Cardiac muscle cell (in vitro differentiated cells and primary cell): Measurements from ENCODE around the gene AGAP3. TPM values are rescaled to one million over a fixed set of nuclear protein-coding genes. Genes with fewer than 3 reads are reported as not detected.

Source experiments
- DNase-seq, 2 donors: peaks; one replicate each; pipeline versions ENCODE4 v3.0.0 to v3.0.0-alpha.2; 2010 to 2017; ENCODE audit warnings: low read depth in 1 of 2, low spot score in 1 of 2
- H3K27ac ChIP-seq: fragments of 200-600 bp; sonication (generic); 2 replicates; pipeline ENCODE4 v1.5.1; 2016
- H3K27me3 ChIP-seq: fragments of 200-600 bp; sonication (generic); 2 replicates; pipeline ENCODE4 v1.6.0; 2016; ENCODE audit warnings: control low read depth
- H3K36me3 ChIP-seq: fragments of 200-600 bp; sonication (generic); 2 replicates; pipeline ENCODE4 v1.5.1; 2016; ENCODE audit warnings: control low read depth
- H3K4me1 ChIP-seq: fragments of 200-600 bp; sonication (generic); 2 replicates; pipeline ENCODE4 v1.8.1; 2017; ENCODE audit warnings: low read depth, mild to moderate bottlenecking, mixed run types
- H3K4me3 ChIP-seq: fragments of 200-600 bp; sonication (generic); 2 replicates; pipeline ENCODE4 v1.5.1; 2016; ENCODE audit warnings: mild to moderate bottlenecking
- H3K9me3 ChIP-seq: fragments of 200-600 bp; sonication (generic); 2 replicates; pipeline ENCODE4 v1.5.1; 2017; ENCODE audit warnings: low read depth, mild to moderate bottlenecking, control low read depth
- polyA plus RNA-seq: library from polyadenylated mRNA; unstranded; fragments of >200 nt; fragmentation: Nextera tagmentation; extraction: Ambion mirVana; gene quantifications from 2 replicates; pipeline ENCODE4 v1.2.1, GENCODE V29; 2016
- total RNA-seq: library from RNA; depleted of rRNA; stranded (reverse); fragments of >200 nt; gene quantifications from 2 replicates; pipeline ENCODE4 v1.2.3, GENCODE V29; 2016
- TF ChIP-seq, protein P1 (sequence below): IDR thresholded peaks from 2 replicates; pipeline ENCODE4 v1.5.1; 2012; ENCODE audit warnings: low read depth, mild to moderate bottlenecking, low read length

Gene AGAP3
- total and polyA plus RNA-seq, 2 experiments from 2014 or later: 106 to 115 TPM

- H3K27me3 ChIP-seq: no peaks in the 10 kb centered on the region
- TF ChIP-seq, protein P1, sequence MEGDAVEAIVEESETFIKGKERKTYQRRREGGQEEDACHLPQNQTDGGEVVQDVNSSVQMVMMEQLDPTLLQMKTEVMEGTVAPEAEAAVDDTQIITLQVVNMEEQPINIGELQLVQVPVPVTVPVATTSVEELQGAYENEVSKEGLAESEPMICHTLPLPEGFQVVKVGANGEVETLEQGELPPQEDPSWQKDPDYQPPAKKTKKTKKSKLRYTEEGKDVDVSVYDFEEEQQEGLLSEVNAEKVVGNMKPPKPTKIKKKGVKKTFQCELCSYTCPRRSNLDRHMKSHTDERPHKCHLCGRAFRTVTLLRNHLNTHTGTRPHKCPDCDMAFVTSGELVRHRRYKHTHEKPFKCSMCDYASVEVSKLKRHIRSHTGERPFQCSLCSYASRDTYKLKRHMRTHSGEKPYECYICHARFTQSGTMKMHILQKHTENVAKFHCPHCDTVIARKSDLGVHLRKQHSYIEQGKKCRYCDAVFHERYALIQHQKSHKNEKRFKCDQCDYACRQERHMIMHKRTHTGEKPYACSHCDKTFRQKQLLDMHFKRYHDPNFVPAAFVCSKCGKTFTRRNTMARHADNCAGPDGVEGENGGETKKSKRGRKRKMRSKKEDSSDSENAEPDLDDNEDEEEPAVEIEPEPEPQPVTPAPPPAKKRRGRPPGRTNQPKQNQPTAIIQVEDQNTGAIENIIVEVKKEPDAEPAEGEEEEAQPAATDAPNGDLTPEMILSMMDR: no peak
- H3K36me3 ChIP-seq: no peaks in the 10 kb centered on the region
- H3K4me1 ChIP-seq: peaks cover 6% of the 10 kb centered on the region
- no peak overlapping the region for H3K4me3 ChIP-seq
- DNase-seq: no peak
- no peak overlapping the region for H3K27ac ChIP-seq
- no peaks in the 10 kb centered on the region for H3K9me3 ChIP-seq
Measured at GRCh38 chr7:151101621-151102396, 15.5 kb downstream of the AGAP3 start.

DNA sequence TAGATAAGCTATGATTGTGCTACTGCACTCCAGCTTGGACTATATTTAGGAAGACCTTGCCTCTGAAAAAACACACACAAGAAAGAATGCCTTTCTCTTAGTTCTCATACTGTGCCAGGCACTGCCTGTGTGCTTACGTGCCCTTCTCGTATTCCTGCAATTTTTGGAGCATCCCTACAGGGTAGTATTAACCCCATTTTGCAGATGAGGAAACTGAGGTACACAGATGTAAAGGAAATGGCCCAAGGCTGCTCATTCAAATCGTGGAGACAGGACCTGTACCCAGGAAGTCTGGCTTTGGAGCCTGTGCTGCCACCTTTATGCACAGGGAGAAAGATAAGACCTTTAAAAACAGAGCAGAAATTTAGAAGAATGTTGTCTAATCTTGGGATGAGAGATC lies 16.7 kb downstream of the AGAP3 start:
- TF ChIP-seq, protein P1: no peak
- H3K4me3 ChIP-seq: no peak overlapping the region
- peaks cover 11% of the 10 kb centered on the region for H3K4me1 ChIP-seq
- no peaks in the 10 kb centered on the region for H3K9me3 ChIP-seq
- DNase-seq: no peak
- no peaks in the 10 kb centered on the region for H3K36me3 ChIP-seq
- H3K27me3 ChIP-seq: no peaks in the 10 kb centered on the region
- no peak overlapping the region for H3K27ac ChIP-seq

- no peaks in the 10 kb centered on the region for H3K27me3 ChIP-seq
- H3K4me3 ChIP-seq: no peak overlapping the region
- peaks cover 18% of the 10 kb centered on the region for H3K4me1 ChIP-seq
- no peaks in the 10 kb centered on the region for H3K9me3 ChIP-seq
- H3K27ac ChIP-seq: no peak overlapping the region
- H3K36me3 ChIP-seq: no peaks in the 10 kb centered on the region
- DNase-seq: no peak
- TF ChIP-seq, protein P1: no peak
Measured at GRCh38 chr7:151103973-151104372, 17.7 kb downstream of the AGAP3 start.

DNA sequence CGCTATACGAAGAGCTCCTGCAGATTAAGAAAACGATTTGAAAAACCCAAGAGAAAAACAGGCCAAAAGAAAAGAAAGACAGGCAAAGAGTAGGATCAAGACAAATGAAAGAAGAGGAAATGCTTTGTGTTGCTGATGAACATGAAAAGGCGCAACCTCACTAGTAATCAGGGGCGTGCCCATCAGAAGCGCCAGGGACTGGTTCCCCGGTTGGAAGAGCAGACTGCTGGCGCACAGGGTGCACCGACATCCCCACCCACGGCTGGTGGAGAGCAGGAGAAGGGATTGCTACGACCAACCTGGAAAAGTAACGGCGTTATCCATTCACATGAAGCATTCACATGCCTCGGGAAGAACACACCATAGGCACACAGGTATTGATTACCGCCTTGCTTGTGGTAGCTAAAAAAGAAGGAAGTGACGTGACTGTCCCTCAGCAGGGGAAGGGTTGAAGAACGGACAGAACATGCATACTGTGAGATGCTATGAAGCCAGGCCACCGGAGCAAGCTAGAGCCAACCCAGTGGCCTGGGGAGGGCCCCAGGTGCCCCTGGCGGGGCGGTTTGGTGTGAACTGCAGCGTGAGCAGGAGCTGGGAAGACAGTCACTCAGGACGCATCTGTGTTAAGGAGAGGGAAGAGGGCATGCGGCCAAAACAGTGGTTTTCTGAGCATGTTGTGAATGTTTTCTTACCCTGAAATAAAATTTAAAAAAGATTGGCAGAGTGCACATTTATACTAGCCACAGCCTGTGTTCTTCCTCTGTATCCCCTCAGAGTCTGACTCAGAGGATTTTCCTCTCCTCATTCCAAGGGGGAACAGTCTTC lies 18.3 kb downstream of the AGAP3 start:
- no peaks in the 10 kb centered on the region for H3K9me3 ChIP-seq
- H3K27me3 ChIP-seq: no peaks in the 10 kb centered on the region
- peaks cover 18% of the 10 kb centered on the region for H3K4me1 ChIP-seq
- no peaks in the 10 kb centered on the region for H3K36me3 ChIP-seq
- H3K4me3 ChIP-seq: no peak overlapping the region
- DNase-seq: peak in 1 of 2 donors; percentile 77
- TF ChIP-seq, protein P1: no peak
- H3K27ac ChIP-seq: no peak overlapping the region

DNA sequence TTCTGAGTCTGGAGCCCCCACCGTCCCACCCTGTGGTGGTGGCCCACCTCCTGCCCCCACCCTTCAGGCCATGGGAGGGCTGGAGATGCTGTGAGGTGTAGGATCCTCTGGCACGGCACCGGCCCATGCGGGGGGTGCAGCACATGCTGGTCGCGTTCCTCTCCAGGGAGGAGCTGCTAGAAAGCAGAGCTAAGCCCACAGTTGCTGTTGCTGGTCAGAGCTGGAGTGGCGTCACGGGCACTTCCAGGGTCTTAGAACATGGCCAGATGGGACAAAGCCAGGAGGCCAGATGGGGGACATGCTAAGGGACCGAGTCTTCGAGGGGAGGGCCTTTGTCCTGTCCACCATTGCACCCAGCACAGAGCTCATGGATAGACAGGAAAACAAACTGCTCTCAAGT lies 21.6 kb downstream of the AGAP3 start:
- TF ChIP-seq, protein P1: no peak
- DNase-seq: no peak
- H3K36me3 ChIP-seq: no peaks in the 10 kb centered on the region
- no peaks in the 10 kb centered on the region for H3K9me3 ChIP-seq
- peaks cover 30% of the 10 kb centered on the region for H3K4me1 ChIP-seq
- peak overlapping the region; percentile 25 for H3K27ac ChIP-seq
- no peak overlapping the region for H3K4me3 ChIP-seq
- no peaks in the 10 kb centered on the region for H3K27me3 ChIP-seq
